CD4-positive, alpha-beta T cell (primary cell): ENCODE data around the gene KIAA1614. TPM values are rescaled to one million over a fixed set of nuclear protein-coding genes. Genes with fewer than 3 reads are reported as not detected.

ENCODE experiments used
- ATAC-seq: fragments of 200-7000 bp; cut with Tn5 transposase; one replicate; pipeline ENCODE4 v1.10.0; 2022; ENCODE audit warnings: mild to moderate bottlenecking; ENCODE audit not compliant: poor library complexity
- CTCF ChIA-PET: fragments of 350-600 bp; sonication (Branson Sonifier 250); formaldehyde crosslinking; loops from one replicate; lab custom pipeline; 2021; ENCODE audit warnings: antibody characterized with exemption, inconsistent platforms; lab: Charles Lee
- POLR2A ChIA-PET: fragments of 350-600 bp; sonication (Branson Sonifier 250); formaldehyde crosslinking; loops from one replicate; lab custom pipeline; 2021; ENCODE audit warnings: antibody characterized with exemption, inconsistent platforms; lab: Charles Lee
- DNase-seq, 14 experiments: peaks; one replicate each; pipeline ENCODE4 v3.0.0-alpha.2; 2013 to 2020; ENCODE audit warnings: mixed read lengths in 2 of 14
- H3K27ac ChIP-seq, 2 donors: one replicate each; pipeline versions ENCODE4 v1.5.1 to v1.7.0; 2013; ENCODE audit warnings: low read length in 2 of 2, low read depth in 1 of 2, mild to moderate bottlenecking in 1 of 2
- H3K27me3 ChIP-seq, 2 experiments: 1 replicate in 1 of 2; 2 replicates in 1 of 2; pipeline versions ENCODE4 v1.6.1 to v1.7.0; 2013; ENCODE audit warnings: low read length in 2 of 2, control low read depth in 1 of 2, mild to moderate bottlenecking in 1 of 2, moderate library complexity in 1 of 2; ENCODE audit not compliant: insufficient read depth in 2 of 2, control insufficient read depth in 1 of 2
- H3K36me3 ChIP-seq: one replicate; pipeline ENCODE4 v1.6.1; 2013; ENCODE audit warnings: low read length, control low read depth; ENCODE audit not compliant: insufficient read depth
- H3K4me1 ChIP-seq: one replicate; pipeline ENCODE4 v1.6.1; 2013; ENCODE audit warnings: low read length, control low read depth; ENCODE audit not compliant: insufficient read depth
- H3K4me3 ChIP-seq: one replicate; pipeline ENCODE4 v1.5.1; 2013; ENCODE audit warnings: mild to moderate bottlenecking, low read length, moderate library complexity
- H3K9me3 ChIP-seq, 2 experiments: 1 replicate in 1 of 2; 2 replicates in 1 of 2; pipeline versions ENCODE4 v1.6.1 to v1.7.0; 2013; ENCODE audit warnings: low read length in 2 of 2, mild to moderate bottlenecking in 2 of 2, control low read depth in 1 of 2, moderate library complexity in 1 of 2; ENCODE audit not compliant: control insufficient read depth in 1 of 2, insufficient read depth in 1 of 2
- H3K27ac Mint-ChIP-seq: one replicate; pipeline ENCODE4 v1.8.0; 2020; ENCODE audit warnings: mixed read lengths
- H3K27me3 Mint-ChIP-seq: one replicate; pipeline ENCODE4 v1.8.0; 2021; ENCODE audit warnings: mixed read lengths
- H3K36me3 Mint-ChIP-seq: one replicate; pipeline ENCODE4 v1.8.0; 2021; ENCODE audit warnings: low read depth, mixed read lengths
- H3K4me1 Mint-ChIP-seq: one replicate; pipeline ENCODE4 v1.8.0; 2021; ENCODE audit warnings: low read depth, mixed read lengths
- H3K4me3 Mint-ChIP-seq: one replicate; pipeline ENCODE4 v1.8.0; 2020; ENCODE audit warnings: mild to moderate bottlenecking, mixed read lengths
- H3K9me3 Mint-ChIP-seq: one replicate; pipeline ENCODE4 v1.8.0; 2020; ENCODE audit warnings: mixed read lengths
- CTCF ChIP-seq: fragments of 200-600 bp; IDR thresholded peaks from one replicate; pipeline ENCODE4 v1.8.0; 2022; ENCODE audit warnings: antibody characterized with exemption, mild to moderate bottlenecking
- intact Hi-C, 2 experiments: fragments of 100-400 bp; cut with DNase I in 1 of 2; cut with micrococcal nuclease in 1 of 2; formaldehyde crosslinking; loops; one replicate each; pipeline versions ENCODE4 v1.15.1 to v1.9.0; 2023 to 2025; cut with DNase I, micrococcal nuclease
- total RNA-seq, 174 experiments: library from RNA in 2 of 174; stranded (reverse) in 2 of 174; gene quantifications; one replicate each; pipeline ENCODE4 v1.2.3 and lab custom pipeline; 2021 to 2026

KIAA1614 gene
- total RNA-seq, 2 experiments from 2014 or later: 0.14 to 0.20 TPM

GRCh38 chr1:180902541-180902940 lies 10.2 kb upstream of the KIAA1614 start:
- no peak overlapping the region for H3K4me3 Mint-ChIP-seq
- Histone ChIP-seq H3K27me3 (no peaks in the 10 kb centered on the region), H3K36me3 (no peaks in the 10 kb centered on the region), H3K4me1 (no peaks in the 10 kb centered on the region), H3K27ac (no peak overlapping the region), H3K9me3 (peaks cover 0 to 7% of the 10 kb centered on the region in 2 experiments), H3K4me3 (no peak overlapping the region)
- peaks cover 13% of the 10 kb centered on the region for H3K27me3 Mint-ChIP-seq
- no peak overlapping the region for H3K27ac Mint-ChIP-seq
- DNase-seq: no peak
- H3K36me3 Mint-ChIP-seq: no peaks in the 10 kb centered on the region
- H3K4me1 Mint-ChIP-seq: no peaks in the 10 kb centered on the region
- POLR2A ChIA-PET: no interaction called here
- intact Hi-C loops: no loop called here
- H3K9me3 Mint-ChIP-seq: no peaks in the 10 kb centered on the region
- no peak for ATAC-seq
- no peak for TF ChIP-seq CTCF
- CTCF ChIA-PET: no interaction called here

- intact Hi-C loops: no loop called here
- Histone ChIP-seq H3K4me1 (no peaks in the 10 kb centered on the region), H3K27ac (no peak overlapping the region), H3K36me3 (no peaks in the 10 kb centered on the region), H3K9me3 (peaks cover 0 to 6% of the 10 kb centered on the region in 2 experiments), H3K27me3 (peaks cover 0 to 4% of the 10 kb centered on the region in 2 experiments), H3K4me3 (no peak overlapping the region)
- Mint-ChIP-seq H3K4me3 (no peak overlapping the region), H3K9me3 (no peaks in the 10 kb centered on the region), H3K27me3 (peaks cover 37% of the 10 kb centered on the region), H3K4me1 (no peaks in the 10 kb centered on the region), H3K27ac (no peak overlapping the region), H3K36me3 (no peaks in the 10 kb centered on the region)
- CTCF ChIA-PET: no interaction called here
- ATAC-seq (no peak), DNase-seq (no peak)
- POLR2A ChIA-PET: no interaction called here
- TF ChIP-seq CTCF: no peak
Measured at GRCh38 chr1:180905927-180906326, 6.8 kb upstream of the KIAA1614 start.

- Histone ChIP-seq H3K4me1 (no peaks in the 10 kb centered on the region), H3K36me3 (no peaks in the 10 kb centered on the region), H3K27ac (no peak overlapping the region), H3K27me3 (peaks cover under 1 to 8% of the 10 kb centered on the region in 2 experiments), H3K4me3 (no peak overlapping the region), H3K9me3 (peaks cover 0 to 6% of the 10 kb centered on the region in 2 experiments)
- peaks cover 40% of the 10 kb centered on the region for H3K27me3 Mint-ChIP-seq
- no peak for DNase-seq
- no peak for ATAC-seq
- no peak for TF ChIP-seq CTCF
- POLR2A ChIA-PET: no interaction called here
- H3K27ac Mint-ChIP-seq: no peak overlapping the region
- no peaks in the 10 kb centered on the region for H3K9me3 Mint-ChIP-seq
- CTCF ChIA-PET: no interaction called here
- no peaks in the 10 kb centered on the region for H3K4me1 Mint-ChIP-seq
- intact Hi-C loops: no loop called here
- H3K36me3 Mint-ChIP-seq: no peaks in the 10 kb centered on the region
- H3K4me3 Mint-ChIP-seq: no peak overlapping the region
Measured at GRCh38 chr1:180906511-180906910, 6.2 kb upstream of the KIAA1614 start.
